HEK293T (cell line): ENCODE results near the gene IFT20.
"Not testable (repeated sequence)": the region's sequence is repeated elsewhere in the genome, so short reads cannot be mapped to it uniquely, and the experiment has no call there.

Experiments
- CTCF ChIA-PET: fragments of 350-600 bp; formaldehyde crosslinking; extraction: SDS; loops from one replicate; lab custom pipeline; 2021; ENCODE audit warnings: antibody characterized with exemption, inconsistent platforms; lab: Yijun Ruan, JAX
- POLR2A ChIA-PET: fragments of 350-600 bp; formaldehyde crosslinking; extraction: SDS; loops from one replicate; lab custom pipeline; 2020; ENCODE audit warnings: antibody characterized with exemption, inconsistent platforms; lab: Yijun Ruan, JAX
- DNase-seq: peaks from one replicate; pipeline ENCODE4 v3.0.0; 2012; ENCODE audit warnings: mixed read lengths; ENCODE audit errors: extremely low spot score
- ARNT ChIP-seq: fragments of 450-650 bp; IDR thresholded peaks from 2 replicates; pipeline ENCODE4 v1.6.1; 2017; ENCODE audit warnings: mild to moderate bottlenecking
- BHLHE40 ChIP-seq: fragments of 450-650 bp; IDR thresholded peaks from 2 replicates; pipeline ENCODE4 v1.6.1; 2016; ENCODE audit warnings: mild to moderate bottlenecking, moderate library complexity, borderline replicate concordance
- CTBP1 ChIP-seq: fragments of 450-650 bp; IDR thresholded peaks from 2 replicates; pipeline ENCODE4 v1.6.1; 2016; ENCODE audit warnings: borderline replicate concordance
- ELF4 ChIP-seq: fragments of 450-650 bp; IDR thresholded peaks from 2 replicates; pipeline ENCODE4 v1.6.1; 2017; ENCODE audit warnings: antibody characterized with exemption
- FOXA1 ChIP-seq: fragments of 450-650 bp; IDR thresholded peaks from 2 replicates; pipeline ENCODE4 v1.6.1; 2016; ENCODE audit warnings: mild to moderate bottlenecking
- FOXK2 ChIP-seq: fragments of 450-650 bp; IDR thresholded peaks from 2 replicates; pipeline ENCODE4 v1.6.1; 2016; ENCODE audit warnings: mild to moderate bottlenecking
- FOXM1 ChIP-seq: fragments of 450-650 bp; IDR thresholded peaks from 2 replicates; pipeline ENCODE4 v1.6.1; 2017; ENCODE audit warnings: mild to moderate bottlenecking, borderline replicate concordance
- HDGF ChIP-seq: fragments of 450-650 bp; IDR thresholded peaks from 2 replicates; pipeline ENCODE4 v1.6.1; 2017; ENCODE audit warnings: antibody characterized with exemption, borderline replicate concordance
- L3MBTL2 ChIP-seq: fragments of 450-650 bp; conservative IDR thresholded peaks from 2 replicates; pipeline ENCODE4 v1.6.1; 2016; ENCODE audit warnings: mild to moderate bottlenecking
- LEF1 ChIP-seq: fragments of 450-650 bp; IDR thresholded peaks from 2 replicates; pipeline ENCODE4 v1.6.1; 2017; ENCODE audit warnings: mild to moderate bottlenecking, borderline replicate concordance
- NFRKB ChIP-seq: fragments of 450-650 bp; IDR thresholded peaks from 2 replicates; pipeline ENCODE4 v1.6.1; 2016; ENCODE audit warnings: mild to moderate bottlenecking, moderate library complexity
- PKNOX1 ChIP-seq: fragments of 450-650 bp; IDR thresholded peaks from 2 replicates; pipeline ENCODE4 v1.6.1; 2016
- SP1 ChIP-seq: fragments of 450-650 bp; IDR thresholded peaks from 2 replicates; pipeline ENCODE4 v1.6.1; 2017
- SUZ12 ChIP-seq: fragments of 450-650 bp; IDR thresholded peaks from 2 replicates; pipeline ENCODE4 v1.6.1; 2016; ENCODE audit warnings: mild to moderate bottlenecking
- TARDBP ChIP-seq: fragments of 450-650 bp; IDR thresholded peaks from 2 replicates; pipeline ENCODE4 v1.6.1; 2016
- ZNF384 ChIP-seq: fragments of 450-650 bp; IDR thresholded peaks from 2 replicates; pipeline ENCODE4 v1.6.1; 2016

The IFT20 gene

GRCh38 chr17:28342313-28342712 is 7.0 kb upstream of the IFT20 start:
- ChIA-PET CTCF (no interaction called here), POLR2A (interaction anchor here (3.0 kb wide), 1 partner anchor 15 kb away, joined by 18 read pairs; the partner anchor contains the start of gene POLDIP2)
- DNase-seq: no peak
- no peak for TF ChIP-seq SUZ12
- no peak for TF ChIP-seq BHLHE40
- TF ChIP-seq PKNOX1: no peak
- TF ChIP-seq CTBP1: no peak
- TF ChIP-seq ZNF384: no peak
- TF ChIP-seq FOXK2: no peak

DNA sequence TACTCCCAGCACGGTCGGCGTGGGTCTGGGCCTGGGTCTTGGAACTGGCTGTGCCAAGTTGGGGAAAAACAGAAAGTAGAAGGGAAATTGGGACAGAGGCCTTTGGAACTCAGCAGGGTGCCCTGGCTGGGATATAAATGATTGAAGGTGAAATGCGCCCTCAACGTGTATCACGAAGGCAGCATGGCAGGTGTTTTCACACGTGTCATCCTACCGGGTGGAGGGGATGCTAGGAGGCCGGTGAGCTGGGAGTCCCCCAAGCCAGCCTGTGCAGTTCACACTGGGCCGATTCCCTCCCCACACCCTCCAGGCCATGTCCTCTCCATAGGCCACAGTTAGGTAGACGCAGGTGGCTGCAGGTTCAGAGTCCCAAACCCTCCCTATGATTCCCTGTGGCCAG is 6.2 kb upstream of the IFT20 start:
- POLR2A ChIA-PET: no interaction called here
- CTCF ChIA-PET: no interaction called here
- no peak for DNase-seq
- no peak for TF ChIP-seq SUZ12
- TF ChIP-seq BHLHE40: no peak
- TF ChIP-seq HDGF: no peak
- no peak for TF ChIP-seq FOXA1
- TF ChIP-seq ELF4: no peak
- TF ChIP-seq L3MBTL2: no peak
- no peak for TF ChIP-seq FOXM1
- no peak for TF ChIP-seq NFRKB
- no peak for TF ChIP-seq SP1
- TF ChIP-seq ZNF384: no peak
- TF ChIP-seq PKNOX1: no peak
- no peak for TF ChIP-seq TARDBP
- no peak for TF ChIP-seq FOXK2
- no peak for TF ChIP-seq ARNT
- TF ChIP-seq CTBP1: no peak
- TF ChIP-seq LEF1: no peak

DNA sequence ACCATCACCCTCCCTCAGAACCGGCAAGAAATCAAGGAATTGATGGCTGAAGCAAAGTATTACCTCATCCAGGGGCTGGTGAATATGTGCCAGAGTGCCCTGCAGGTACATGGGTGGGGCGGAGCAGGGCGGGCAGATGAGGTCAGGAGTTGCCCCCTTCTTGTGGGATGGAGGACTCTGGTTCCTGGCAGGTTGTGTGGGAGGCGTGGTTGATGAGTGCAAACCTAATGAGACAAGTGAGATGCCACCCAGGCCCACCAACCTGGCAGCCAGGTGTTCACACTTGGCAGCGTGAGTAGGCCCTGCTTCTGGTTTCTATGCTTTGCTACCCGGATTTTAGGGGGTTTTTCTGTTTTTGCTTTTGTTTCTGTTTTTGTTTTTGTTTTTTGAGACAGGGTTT is 5.1 kb upstream of the IFT20 start:
- no peak for DNase-seq
- no peak for TF ChIP-seq ELF4
- TF ChIP-seq TARDBP: no peak
- no peak for TF ChIP-seq ZNF384
- ChIA-PET POLR2A (no interaction called here), CTCF (no interaction called here)

DNA sequence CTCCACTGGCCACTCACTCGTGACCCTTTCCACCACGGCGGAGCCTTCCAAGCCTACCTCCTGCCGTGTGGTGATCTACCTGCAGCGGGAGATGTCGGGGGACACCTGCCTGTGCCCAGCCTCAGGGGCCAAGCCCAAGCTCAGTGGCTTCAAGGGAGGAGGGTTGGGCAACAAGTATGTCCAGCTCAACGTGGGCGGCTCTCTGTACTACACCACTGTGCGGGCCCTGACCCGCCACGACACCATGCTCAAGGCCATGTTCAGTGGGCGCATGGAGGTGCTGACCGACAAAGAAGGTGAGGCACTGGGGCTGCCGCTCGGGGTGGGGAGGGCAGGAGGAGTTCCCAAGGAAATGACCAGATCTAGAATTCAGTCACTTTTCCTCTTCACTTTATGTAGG is 4.2 kb upstream of the IFT20 start:
- no peak for DNase-seq
- POLR2A ChIA-PET: interaction anchor here (1.0 kb wide), 1 partner anchor 8 kb away, joined by 4 read pairs; no protein-coding TSS in a partner anchor
- CTCF ChIA-PET: no interaction called here
- TF ChIP-seq FOXK2: no peak
- no peak for TF ChIP-seq TARDBP
- no peak for TF ChIP-seq FOXM1
- TF ChIP-seq NFRKB: no peak

GRCh38 chr17:28338769-28339212 is 3.5 kb upstream of the IFT20 start:
- ChIA-PET POLR2A (interaction anchor here (1.0 kb wide), 1 partner anchor 9 kb away, joined by 4 read pairs; no protein-coding TSS in a partner anchor), CTCF (interaction anchor here (0.6 kb wide), 1 partner anchor 130 kb away, joined by 4 read pairs; no protein-coding TSS in a partner anchor)
- not testable (repeated sequence) for DNase-seq

DNA sequence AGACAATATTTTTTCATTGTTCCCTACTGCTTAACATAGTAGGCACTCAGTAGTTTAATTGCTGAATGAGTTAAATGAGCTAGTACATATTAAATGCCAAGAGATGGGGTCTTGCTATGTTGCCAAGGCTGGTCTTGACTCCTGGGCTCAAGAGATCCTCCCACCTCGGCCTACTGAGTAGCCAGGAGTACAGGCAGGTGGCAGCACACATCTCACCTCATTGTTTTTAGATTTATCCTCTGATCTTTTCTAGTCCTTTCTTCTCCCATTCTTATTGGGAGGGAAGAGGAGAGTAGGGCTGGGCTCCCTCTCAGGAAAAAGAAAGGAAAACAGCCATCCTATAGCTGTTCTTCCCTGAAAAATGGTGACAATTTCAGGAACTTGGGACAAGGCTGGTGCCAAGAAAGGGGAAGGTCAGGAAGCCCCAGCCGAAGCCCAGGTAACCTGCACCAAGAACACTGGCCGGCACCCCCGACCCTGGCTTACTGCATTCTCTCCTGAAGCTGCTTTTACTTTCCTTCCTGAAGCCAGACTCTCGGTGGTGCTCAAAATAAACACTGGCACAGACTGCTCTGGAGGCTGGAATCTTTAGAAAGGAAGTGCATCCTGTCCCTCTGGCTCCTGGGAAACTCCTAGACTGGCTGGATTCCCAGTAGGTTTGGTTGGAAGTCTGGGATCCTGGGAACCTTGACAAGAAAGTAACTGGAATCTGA is 2.9 kb upstream of the IFT20 start:
- TF ChIP-seq SUZ12: no peak
- TF ChIP-seq ELF4: no peak
- CTCF ChIA-PET: interaction anchor here (0.6 kb wide), 1 partner anchor 130 kb away, joined by 4 read pairs; no protein-coding TSS in a partner anchor
- no peak for DNase-seq
- POLR2A ChIA-PET: interaction anchor here (0.8 kb wide), 1 partner anchor 108 kb away, joined by 3 read pairs; no protein-coding TSS in a partner anchor

- ChIA-PET POLR2A (interaction anchor here (0.6 to 3.1 kb wide), 34 partner anchors 8 to 1124 kb away, joined by 3 to 59 read pairs (median 4); partner anchors contain the start of genes PIGS, POLDIP2, SARM1 and SEBOX), CTCF (interaction anchor here (0.8 to 1.9 kb wide), 6 partner anchors 10 to 87 kb away, joined by 3 to 10 read pairs (median 4); no protein-coding TSS in a partner anchor)
- peak; percentile 28 for DNase-seq
- peak; percentile 57 for TF ChIP-seq PKNOX1
- no peak for TF ChIP-seq CTBP1
- TF ChIP-seq SUZ12: no peak
These were observed 943 bp upstream of the IFT20 start for GRCh38 chr17:28335959-28336871.
